Liver (tissue), 3 donors: ENCODE data around the gene ZNF14.
"Not testable (repeated sequence)": the region's sequence is repeated elsewhere in the genome, so short reads cannot be mapped to it uniquely, and the experiment has no call there.

Experiments
- CTCF ChIP-seq: fragments of 150-350 bp; IDR thresholded peaks from 2 replicates; pipeline ENCODE4 v1.5.1; 2017; ENCODE audit warnings: improper control_type of control experiment, low read depth, low read length; ENCODE audit not compliant: missing input control
- EGR1 ChIP-seq, 2 donors: IDR thresholded peaks; 2 replicates each; pipeline ENCODE4 v1.6.1; 2016 to 2018; ENCODE audit warnings: antibody characterized with exemption in 2 of 2, low read depth in 2 of 2
- FOXA1 ChIP-seq: IDR thresholded peaks from 2 replicates; pipeline ENCODE4 v1.6.1; 2016; ENCODE audit warnings: antibody characterized with exemption
- GABPA ChIP-seq, 2 donors: IDR thresholded peaks in 1 of 2; conservative IDR thresholded peaks in 1 of 2; 2 replicates each; pipeline ENCODE4 v1.6.1; 2016; ENCODE audit warnings: antibody characterized with exemption in 2 of 2, mild to moderate bottlenecking in 1 of 2, moderate library complexity in 1 of 2
- JUND ChIP-seq, 2 donors: IDR thresholded peaks; 2 replicates each; pipeline ENCODE4 v1.6.1; 2016; ENCODE audit warnings: antibody characterized with exemption in 2 of 2
- RAD21 ChIP-seq, 2 donors: IDR thresholded peaks; 2 replicates each; pipeline ENCODE4 v1.6.1; 2016; ENCODE audit warnings: antibody characterized with exemption in 2 of 2, mild to moderate bottlenecking in 2 of 2
- REST ChIP-seq: IDR thresholded peaks from 2 replicates; pipeline ENCODE4 v1.6.1; 2016; ENCODE audit warnings: antibody characterized with exemption, mild to moderate bottlenecking
- SP1 ChIP-seq: IDR thresholded peaks from 2 replicates; pipeline ENCODE4 v1.6.1; 2018; ENCODE audit warnings: antibody characterized with exemption, mild to moderate bottlenecking
- TAF1 ChIP-seq: conservative IDR thresholded peaks from 2 replicates; pipeline ENCODE4 v1.6.1; 2016; ENCODE audit warnings: antibody characterized with exemption, mild to moderate bottlenecking
- YY1 ChIP-seq: IDR thresholded peaks from 2 replicates; pipeline ENCODE4 v1.6.1; 2016; ENCODE audit warnings: antibody characterized with exemption, mild to moderate bottlenecking
- TF ChIP-seq, protein P1 (sequence below): IDR thresholded peaks from 2 replicates; pipeline ENCODE4 v1.6.1; 2016; ENCODE audit warnings: antibody characterized with exemption
- TF ChIP-seq, protein P2 (sequence below): IDR thresholded peaks from 2 replicates; pipeline ENCODE4 v1.6.1; 2016; ENCODE audit warnings: antibody characterized with exemption
- TF ChIP-seq, protein P3 (sequence below): IDR thresholded peaks from 2 replicates; pipeline ENCODE4 v1.6.1; 2016; ENCODE audit warnings: antibody characterized with exemption
- donor health status: healthy.
- donor health status: healthy.

DNA sequence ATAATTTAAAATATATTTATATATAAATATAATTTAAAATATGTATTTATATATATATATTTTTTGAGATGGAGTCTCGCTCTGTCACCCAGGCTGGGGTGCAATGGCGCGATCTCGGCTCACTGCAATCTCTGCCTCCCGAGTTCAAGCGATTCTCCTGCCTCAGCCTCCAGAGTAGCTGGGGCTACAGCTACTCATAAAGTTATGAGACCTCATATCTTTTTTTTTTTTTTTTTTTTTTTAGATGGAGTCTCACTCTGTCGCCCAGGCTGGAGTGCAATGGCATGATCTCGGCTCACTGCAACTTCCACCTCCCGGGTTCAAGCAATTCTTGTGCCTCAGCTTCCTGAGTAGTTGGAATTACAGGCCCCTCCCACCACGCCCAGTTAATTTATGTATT lies 43.9 kb downstream of the ZNF14 start:
- not testable (repeated sequence) for TF ChIP-seq CTCF; SP1; YY1; REST; JUND (IDR thresholded peaks at IDR 0.05); GABPA (IDR thresholded peaks at IDR 0.05 in 1 of 2, conservative IDR thresholded peaks at IDR 0.05 in 1 of 2); TAF1; RAD21 (IDR thresholded peaks at IDR 0.05); FOXA1; EGR1 (IDR thresholded peaks at IDR 0.05; ENCODE audit: low read depth in 2 of 2)
- TF ChIP-seq, protein P1, sequence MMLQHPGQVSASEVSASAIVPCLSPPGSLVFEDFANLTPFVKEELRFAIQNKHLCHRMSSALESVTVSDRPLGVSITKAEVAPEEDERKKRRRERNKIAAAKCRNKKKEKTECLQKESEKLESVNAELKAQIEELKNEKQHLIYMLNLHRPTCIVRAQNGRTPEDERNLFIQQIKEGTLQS, result not testable (repeated sequence)
- TF ChIP-seq, protein P2, sequence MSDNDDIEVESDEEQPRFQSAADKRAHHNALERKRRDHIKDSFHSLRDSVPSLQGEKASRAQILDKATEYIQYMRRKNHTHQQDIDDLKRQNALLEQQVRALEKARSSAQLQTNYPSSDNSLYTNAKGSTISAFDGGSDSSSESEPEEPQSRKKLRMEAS, result not testable (repeated sequence)
- TF ChIP-seq, protein P3, sequence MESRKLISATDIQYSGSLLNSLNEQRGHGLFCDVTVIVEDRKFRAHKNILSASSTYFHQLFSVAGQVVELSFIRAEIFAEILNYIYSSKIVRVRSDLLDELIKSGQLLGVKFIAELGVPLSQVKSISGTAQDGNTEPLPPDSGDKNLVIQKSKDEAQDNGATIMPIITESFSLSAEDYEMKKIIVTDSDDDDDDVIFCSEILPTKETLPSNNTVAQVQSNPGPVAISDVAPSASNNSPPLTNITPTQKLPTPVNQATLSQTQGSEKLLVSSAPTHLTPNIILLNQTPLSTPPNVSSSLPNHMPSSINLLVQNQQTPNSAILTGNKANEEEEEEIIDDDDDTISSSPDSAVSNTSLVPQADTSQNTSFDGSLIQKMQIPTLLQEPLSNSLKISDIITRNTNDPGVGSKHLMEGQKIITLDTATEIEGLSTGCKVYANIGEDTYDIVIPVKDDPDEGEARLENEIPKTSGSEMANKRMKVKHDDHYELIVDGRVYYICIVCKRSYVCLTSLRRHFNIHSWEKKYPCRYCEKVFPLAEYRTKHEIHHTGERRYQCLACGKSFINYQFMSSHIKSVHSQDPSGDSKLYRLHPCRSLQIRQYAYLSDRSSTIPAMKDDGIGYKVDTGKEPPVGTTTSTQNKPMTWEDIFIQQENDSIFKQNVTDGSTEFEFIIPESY, result not testable (repeated sequence)
